SK-MEL-5 (cell line): ENCODE results near the gene WDR90. TPM values are rescaled to one million over a fixed set of nuclear protein-coding genes. Genes with fewer than 3 reads are reported as not detected.

ENCODE experiments used
- DNase-seq: peaks from one replicate; pipeline ENCODE4 v3.0.0-alpha.2; 2016; ENCODE audit warnings: low read depth, low spot score
- in situ Hi-C: cut with HindIII; loops from 2 replicates; pipeline ENCODE4 v1.10.0; 2016; ENCODE audit warnings: low sequenced_read_pairs, high pct_unique_total_duplicates, low pct_unique_long_range_greater_than_20kb
- total RNA-seq: library from RNA; depleted of rRNA; stranded (reverse); fragments of >200 nt; shearing (Covaris generic); gene quantifications from 2 replicates; pipeline ENCODE4 v1.2.3, GENCODE V29; 2014

The WDR90 gene
- total RNA-seq, 1 experiment from 2014 or later: 10.3 TPM

DNA sequence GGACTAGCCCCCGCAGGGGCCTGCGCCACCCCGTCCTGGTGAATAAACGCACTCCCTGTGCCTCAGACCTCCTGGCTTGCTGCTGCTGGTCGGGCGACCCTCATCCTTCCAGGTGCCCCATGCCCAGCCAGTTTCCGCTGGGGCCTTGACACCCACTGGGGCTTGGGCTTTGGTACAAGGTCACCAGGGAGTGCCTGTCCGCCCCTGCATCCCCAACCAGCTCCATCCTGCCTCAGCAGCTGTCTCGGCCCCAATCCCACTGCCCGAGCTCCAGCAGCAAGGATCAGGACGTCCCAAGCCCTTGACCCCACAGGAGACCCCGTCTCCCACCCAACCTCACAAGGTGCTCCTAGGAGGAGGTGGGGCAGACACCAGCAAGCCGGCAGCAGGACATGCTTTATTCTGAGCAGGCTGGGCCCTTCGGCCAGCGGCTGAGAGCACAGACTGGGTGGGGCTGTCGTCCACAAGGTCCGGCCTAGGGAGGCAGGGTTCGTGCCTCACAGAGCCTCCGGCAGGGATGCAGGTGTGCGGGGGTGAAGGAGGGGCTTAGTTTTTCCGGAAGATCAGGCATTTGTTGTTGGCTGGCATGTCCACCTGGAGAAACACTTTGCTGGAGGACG is 15.0 kb upstream of the WDR90 start:
- in situ Hi-C loops: no loop called here
- DNase-seq: no peak

DNA sequence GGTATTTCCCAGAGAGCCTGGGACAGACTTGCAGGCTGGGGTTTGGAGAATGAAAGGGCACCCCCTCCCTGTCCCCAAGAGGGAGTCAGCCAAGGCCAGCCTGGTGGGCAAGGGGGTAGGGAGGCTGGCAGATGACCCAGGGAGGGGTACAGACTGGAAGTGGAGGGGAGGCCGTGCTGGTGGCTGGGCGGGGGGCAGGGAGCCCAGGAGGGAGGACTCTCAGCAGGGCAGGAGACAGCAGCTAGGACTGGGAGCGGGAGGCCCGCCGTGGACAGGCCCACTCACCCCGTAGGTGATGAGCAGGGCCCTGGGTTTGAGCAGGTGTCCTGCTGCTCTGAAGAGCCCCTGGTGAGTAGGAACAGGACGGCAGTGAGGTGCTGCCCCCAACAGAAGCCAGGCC is 14.2 kb upstream of the WDR90 start:
- in situ Hi-C loops: no loop called here
- no peak for DNase-seq

DNA sequence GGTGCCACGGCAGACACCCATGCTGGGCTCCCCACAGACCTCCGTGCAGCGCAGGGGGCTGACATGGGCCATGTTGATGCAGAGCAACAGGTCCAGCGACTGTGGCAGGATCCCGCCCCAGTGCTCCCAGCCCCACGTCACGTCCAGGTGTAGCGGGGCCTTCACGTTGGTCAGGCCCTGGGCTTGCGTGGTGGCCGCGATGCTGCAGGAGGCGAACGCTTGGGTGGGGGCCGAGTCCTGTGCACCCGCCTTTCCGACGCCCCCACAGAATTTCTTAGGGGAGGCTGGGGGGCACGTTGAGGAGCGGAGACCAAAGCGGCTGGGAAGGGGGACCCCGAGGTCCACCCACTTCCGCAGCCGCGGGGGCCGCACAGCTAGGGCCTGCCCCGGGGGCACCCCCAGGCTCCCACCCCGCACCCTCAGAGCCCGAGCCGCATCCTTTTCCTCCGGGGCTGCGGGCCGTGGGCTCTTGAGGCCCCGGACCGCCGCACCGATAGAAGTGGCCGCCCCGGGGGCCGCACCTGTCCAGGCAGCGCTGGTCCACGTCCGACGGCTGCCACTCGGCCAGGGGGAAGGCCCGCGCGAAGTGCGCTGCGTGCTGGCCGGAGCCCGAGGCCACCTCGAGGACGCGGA is 13.5 kb upstream of the WDR90 start:
- in situ Hi-C loops: no loop called here
- no peak for DNase-seq

GRCh38 chr16:636206-637080 is 12.7 kb upstream of the WDR90 start, which contains the start of gene METTL26:
TSS of gene METTL26 (minus strand) at chr16:636305. CDS start at chr16:636290, 15 bp downstream.
- in situ Hi-C loops: no loop called here
- peak; percentile 94 for DNase-seq

DNA sequence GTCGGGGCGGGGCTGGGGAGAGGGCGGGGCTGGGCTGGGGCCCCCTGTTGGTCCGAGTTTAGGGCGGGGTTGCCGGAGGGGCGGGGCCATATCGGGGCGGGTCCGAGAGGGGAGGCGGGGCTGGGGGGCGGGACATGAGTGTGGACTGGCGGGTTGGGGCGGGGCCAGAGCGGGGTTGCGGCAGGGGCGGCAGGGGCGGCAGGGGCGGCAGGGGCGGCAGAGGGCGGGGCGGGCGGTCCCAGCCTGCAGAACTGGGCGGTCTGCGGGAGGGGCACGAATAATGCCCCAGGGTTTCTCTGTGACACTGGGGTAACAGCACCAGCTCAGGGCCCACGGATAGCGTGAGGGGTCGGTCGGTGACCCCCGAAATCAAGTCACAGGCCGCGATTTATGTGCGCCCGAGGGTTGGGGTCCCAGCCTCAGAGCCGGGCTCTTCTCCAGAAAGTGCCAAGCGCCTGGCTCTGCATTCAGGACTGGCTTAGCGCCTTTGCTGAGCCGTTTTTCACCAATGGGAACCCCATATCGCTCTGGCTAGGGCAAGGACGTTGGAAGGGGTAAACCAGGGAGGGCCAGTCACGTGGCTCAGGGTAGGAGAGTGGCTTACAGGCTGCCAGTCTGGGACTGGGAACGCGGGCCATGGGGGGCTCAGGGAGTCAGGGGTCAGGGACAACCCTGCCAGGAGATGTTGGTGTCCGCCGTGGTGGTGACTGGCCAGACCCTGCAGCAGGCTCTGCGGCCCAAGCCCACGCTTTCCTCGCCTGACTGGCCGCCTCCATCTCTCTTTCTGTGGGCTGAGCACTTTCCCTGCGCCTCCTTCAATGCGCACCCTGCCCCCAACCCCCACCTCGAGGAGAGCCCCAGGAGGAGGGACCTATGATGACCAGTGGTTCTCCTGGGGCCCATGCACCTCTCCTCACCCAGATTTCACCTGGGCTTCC is 11.8 kb upstream of the WDR90 start:
- in situ Hi-C loops: no loop called here
- peak; percentile 84 for DNase-seq

GRCh38 chr16:638034-638543 is 11.1 kb upstream of the WDR90 start:
- DNase-seq: no peak
- in situ Hi-C loops: no loop called here

DNA sequence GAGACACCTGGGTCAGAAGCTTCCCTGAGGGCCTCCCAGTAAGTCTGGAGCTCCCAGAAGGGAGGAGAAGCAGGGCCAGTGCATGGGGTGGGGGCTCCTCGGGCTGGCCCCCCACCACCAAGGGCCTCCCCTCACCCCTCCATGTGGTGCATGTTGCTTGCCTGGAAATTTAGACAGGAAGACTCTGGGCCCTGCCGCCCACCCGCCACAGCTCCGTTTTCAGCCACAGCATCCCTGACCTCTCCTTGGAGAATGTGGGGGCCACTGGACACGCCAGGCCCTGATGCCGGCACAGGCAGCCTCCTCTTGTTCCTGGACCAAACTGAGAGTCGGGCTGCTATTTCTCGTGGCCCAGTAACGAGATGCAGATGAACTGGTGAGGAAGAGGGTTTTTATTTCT is 10.3 kb upstream of the WDR90 start:
- no peak for DNase-seq
- in situ Hi-C loops: no loop called here

DNA sequence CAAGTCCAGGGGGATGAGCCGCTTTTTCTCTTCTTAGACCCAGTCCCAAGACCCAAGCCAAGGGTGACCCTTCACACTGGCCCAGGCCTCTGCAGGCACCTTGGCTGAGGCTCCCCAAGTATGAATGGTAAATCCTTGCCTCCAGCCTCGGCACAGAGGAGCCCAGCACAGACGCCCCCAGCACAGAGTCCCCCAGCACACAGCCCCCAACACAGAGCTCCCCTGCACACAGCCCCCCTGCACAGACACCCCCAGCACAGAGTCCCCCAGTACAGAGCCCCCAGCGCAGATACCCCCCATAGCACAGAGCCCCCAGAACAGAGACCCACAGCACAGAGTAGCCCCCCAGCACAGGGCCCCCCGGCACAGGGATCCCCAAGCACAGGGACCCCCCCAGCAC is 8.6 kb upstream of the WDR90 start:
- in situ Hi-C loops: no loop called here
- DNase-seq: no peak

- in situ Hi-C loops: no loop called here
- DNase-seq: peak; percentile 71
Measured at GRCh38 chr16:641326-642188, 7.6 kb upstream of the WDR90 start, which contains the start of gene MCRIP2. TSS of gene MCRIP2 (plus strand) at chr16:641828. CDS start at chr16:641992, 164 bp downstream.

DNA sequence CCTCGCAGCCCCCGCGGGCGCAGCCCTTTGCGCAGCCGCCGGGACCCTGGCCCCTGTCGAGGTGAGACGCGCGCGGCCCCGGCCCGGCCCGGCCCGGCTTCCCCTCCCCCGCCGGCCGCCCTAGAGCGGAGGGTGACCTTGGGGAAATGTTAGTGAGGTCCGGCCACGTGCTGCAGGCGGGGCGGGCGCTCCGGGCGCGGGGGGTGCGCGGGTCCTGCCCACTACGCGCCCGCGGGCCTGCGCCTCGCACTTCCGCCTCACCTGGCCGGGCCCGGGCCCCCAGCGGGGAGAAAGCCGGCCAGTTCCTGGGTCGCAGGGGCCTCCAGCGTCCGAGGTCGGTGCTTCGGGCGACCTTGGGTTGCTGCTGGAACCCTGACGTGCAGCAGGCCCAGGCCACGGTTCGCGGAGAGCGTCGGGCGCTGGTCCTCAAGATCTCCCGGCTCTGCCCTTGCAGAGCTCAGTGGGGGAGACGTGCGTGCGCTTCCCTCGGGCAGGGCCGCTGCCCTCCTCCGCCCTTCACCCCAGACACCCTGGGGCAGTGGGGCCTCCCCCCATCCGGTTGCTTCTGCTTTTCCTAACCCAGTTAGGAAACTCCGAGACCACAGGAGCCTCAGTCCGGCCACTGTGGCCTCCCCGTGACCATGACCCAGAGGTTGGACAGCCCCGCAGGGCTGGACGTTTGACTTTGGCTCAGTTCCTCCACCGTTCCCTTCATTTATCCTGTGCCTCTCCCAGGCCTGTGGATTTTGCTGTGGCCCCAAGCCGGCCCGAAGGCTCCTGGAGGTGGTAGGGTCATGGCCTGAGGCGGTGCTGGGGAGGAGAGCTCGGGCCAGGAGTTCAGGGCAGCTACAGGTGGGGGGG is 6.7 kb upstream of the WDR90 start:
- DNase-seq: peak; percentile 20
- in situ Hi-C loops: no loop called here

GRCh38 chr16:643050-643368 is 6.2 kb upstream of the WDR90 start:
- in situ Hi-C loops: no loop called here
- DNase-seq: no peak

- in situ Hi-C loops: no loop called here
Measured at GRCh38 chr16:644556-644955, 4.6 kb upstream of the WDR90 start.

GRCh38 chr16:645852-646678 is 3.1 kb upstream of the WDR90 start:
- DNase-seq: no peak
- in situ Hi-C loops: no loop called here

More at GRCh38 chr16:644556-644955, 4.6 kb upstream of the WDR90 start:
- no peak for DNase-seq

- DNase-seq: no peak
- in situ Hi-C loops: no loop called here
Measured at GRCh38 chr16:646679-647172, 2.4 kb upstream of the WDR90 start.
